Tibial nerve (tissue), 4 donors: ENCODE measurements around the gene ITGA11. TPM values are rescaled to one million over a fixed set of nuclear protein-coding genes. Genes with fewer than 3 reads are reported as not detected.

Experiments used
- DNase-seq, 2 donors: peaks; one replicate each; pipeline ENCODE4 v3.0.0-alpha.2; 2019; ENCODE audit warnings: low spot score in 2 of 2
- H3K27ac ChIP-seq, 4 donors: fragments of 200-600 bp; sonication (generic) in 3 of 4; one replicate each; pipeline ENCODE4 v1.5.1; 2017 to 2019; ENCODE audit warnings: mild to moderate bottlenecking in 1 of 4
- H3K27me3 ChIP-seq, 2 donors: fragments of 200-600 bp; sonication (generic) in 1 of 2; one replicate each; pipeline versions ENCODE4 v1.5.1 to v1.6.0; 2017 to 2019
- H3K36me3 ChIP-seq, 3 donors: fragments of 200-600 bp; sonication (generic); one replicate each; pipeline ENCODE4 v1.5.1; 2018 to 2019
- H3K4me1 ChIP-seq, 4 donors: fragments of 200-600 bp; sonication (generic) in 3 of 4; one replicate each; pipeline ENCODE4 v1.5.1; 2017 to 2019
- H3K4me3 ChIP-seq, 4 donors: fragments of 200-600 bp; sonication (generic) in 3 of 4; one replicate each; pipeline ENCODE4 v1.5.1; 2017 to 2019; ENCODE audit warnings: mild to moderate bottlenecking in 1 of 4, moderate library complexity in 1 of 4
- H3K9me3 ChIP-seq, 4 donors: fragments of 200-600 bp; sonication (generic) in 3 of 4; one replicate each; pipeline ENCODE4 v1.5.1; 2017 to 2019
- CTCF ChIP-seq, 5 experiments: fragments of 200-600 bp in 3 of 5; fragments of 450-650 bp in 2 of 5; sonication (generic) in 3 of 5; IDR thresholded peaks; one replicate each; pipeline ENCODE4 v1.5.1; 2016 to 2019; ENCODE audit warnings: antibody characterized with exemption in 5 of 5, mild to moderate bottlenecking in 3 of 5, moderate library complexity in 2 of 5
- EP300 ChIP-seq, 2 donors: sonication (generic); formaldehyde crosslinking; IDR thresholded peaks; one replicate each; pipeline ENCODE4 v1.6.1; 2017; ENCODE audit warnings: antibody characterized with exemption in 2 of 2, mild to moderate bottlenecking in 1 of 2
- POLR2A ChIP-seq, 2 donors: fragments of 450-650 bp; IDR thresholded peaks; one replicate each; pipeline ENCODE4 v1.6.1; 2017; ENCODE audit warnings: antibody characterized with exemption in 2 of 2, mild to moderate bottlenecking in 2 of 2, moderate library complexity in 2 of 2
- WGBS, 2 donors: methylation state at CpG; one replicate each; pipeline ENCODE4 v1.1.5; 2018; 5-methylcytosine and 5-hydroxymethylcytosine counted together
- total RNA-seq, 4 donors: library from RNA; depleted of rRNA; stranded (reverse); fragments of >200 nt; gene quantifications; one replicate each; pipeline ENCODE4 v1.1.0, GENCODE V29; 2016

Gene ITGA11
- total RNA-seq, 4 donors from 2014 or later: 2.7 to 12.1 (median 6.9) TPM

- DNase-seq: no peak
- Histone ChIP-seq H3K9me3 (no peaks in the 10 kb centered on the region), H3K4me1 (peaks cover 0 to 6% (median 2%) of the 10 kb centered on the region in 4 donors), H3K4me3 (no peak overlapping the region), H3K27me3 (no peaks in the 10 kb centered on the region), H3K36me3 (no peaks in the 10 kb centered on the region), H3K27ac (no peak overlapping the region)
- TF ChIP-seq CTCF (IDR thresholded peaks at IDR 0.05) (no peak), POLR2A (IDR thresholded peaks at IDR 0.05) (no peak), EP300 (IDR thresholded peaks at IDR 0.05) (no peak)
- 81 to 86% methylated on average over 14 of the region's 14 CpGs for WGBS, 2 donors
Measured at GRCh38 chr15:68470049-68470742, 38.2 kb upstream of the ITGA11 start.

GRCh38 chr15:68469162-68470048 lies 37.4 kb upstream of the ITGA11 start:
- no peak for DNase-seq
- no peak for TF ChIP-seq EP300 (IDR thresholded peaks at IDR 0.05)
- no peak for TF ChIP-seq POLR2A (IDR thresholded peaks at IDR 0.05)
- TF ChIP-seq CTCF (IDR thresholded peaks at IDR 0.05): no peak
- no peaks in the 10 kb centered on the region for H3K9me3 ChIP-seq
- H3K36me3 ChIP-seq: no peaks in the 10 kb centered on the region
- peaks cover 0 to 6% (median 2%) of the 10 kb centered on the region in 4 donors for H3K4me1 ChIP-seq
- no peak overlapping the region for H3K4me3 ChIP-seq
- H3K27ac ChIP-seq: peak overlapping the region in 1 of 4 donors; percentile 2
- 76 to 78% methylated on average over 6 of the region's 6 CpGs for WGBS, 2 donors
- H3K27me3 ChIP-seq: no peaks in the 10 kb centered on the region

- peaks cover 0 to 6% (median 2%) of the 10 kb centered on the region in 4 donors for H3K4me1 ChIP-seq
- TF ChIP-seq CTCF (IDR thresholded peaks at IDR 0.05) (no peak), POLR2A (IDR thresholded peaks at IDR 0.05) (no peak)
- no peaks in the 10 kb centered on the region for H3K27me3 ChIP-seq
- DNase-seq: no peak
- H3K27ac ChIP-seq: no peak overlapping the region
- H3K4me3 ChIP-seq: no peak overlapping the region
- no peaks in the 10 kb centered on the region for H3K9me3 ChIP-seq
- H3K36me3 ChIP-seq: no peaks in the 10 kb centered on the region
Measured at GRCh38 chr15:68466876-68467275, 34.9 kb upstream of the ITGA11 start.

GRCh38 chr15:68465861-68466560 lies 34.0 kb upstream of the ITGA11 start:
- TF ChIP-seq POLR2A (IDR thresholded peaks at IDR 0.05): no peak
- TF ChIP-seq CTCF (IDR thresholded peaks at IDR 0.05): no peak
- no peak for TF ChIP-seq EP300 (IDR thresholded peaks at IDR 0.05)
- DNase-seq: no peak
- WGBS, 2 donors: 61 to 76% methylated on average over 6 of the region's 6 CpGs

More at GRCh38 chr15:68465861-68466560, 34.0 kb upstream of the ITGA11 start:
- no peak overlapping the region for H3K4me3 ChIP-seq
- no peak overlapping the region for H3K27ac ChIP-seq
- peaks cover 0 to 6% (median 2%) of the 10 kb centered on the region in 4 donors for H3K4me1 ChIP-seq
- H3K9me3 ChIP-seq: no peaks in the 10 kb centered on the region
- H3K36me3 ChIP-seq: no peaks in the 10 kb centered on the region
- no peaks in the 10 kb centered on the region for H3K27me3 ChIP-seq
